GM18502 (cell line): Measurements from ENCODE around the gene IRX2.

Experiments
- ATAC-seq: cut with Tn5 transposase; IDR thresholded peaks from one replicate; pipeline ENCODE4 v1.9.1; 2021; ENCODE audit warnings: mild to moderate bottlenecking; ENCODE audit not compliant: unreplicated experiment, poor library complexity

Gene IRX2

DNA sequence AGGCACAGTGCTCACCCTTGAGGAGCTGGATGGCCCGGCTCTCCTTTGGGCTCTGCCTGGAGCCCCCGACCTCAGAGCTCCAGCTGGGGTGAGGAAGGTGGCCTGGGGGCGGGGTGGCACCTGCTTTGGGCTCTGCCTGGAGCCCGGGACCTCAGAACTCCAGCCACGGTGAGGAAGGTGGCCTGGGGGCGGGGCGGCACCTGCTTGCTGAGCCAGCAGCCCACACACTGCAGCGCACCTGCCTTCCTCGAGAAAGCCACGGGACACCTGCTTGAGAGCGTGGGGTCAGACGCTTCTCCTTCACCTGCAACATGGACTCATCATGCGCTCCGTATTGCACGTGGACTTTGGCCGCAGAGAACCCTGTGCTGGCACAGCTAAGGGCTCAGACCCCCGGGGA, 51.8 kb downstream of the IRX2 start:
- ATAC-seq: no peak

DNA sequence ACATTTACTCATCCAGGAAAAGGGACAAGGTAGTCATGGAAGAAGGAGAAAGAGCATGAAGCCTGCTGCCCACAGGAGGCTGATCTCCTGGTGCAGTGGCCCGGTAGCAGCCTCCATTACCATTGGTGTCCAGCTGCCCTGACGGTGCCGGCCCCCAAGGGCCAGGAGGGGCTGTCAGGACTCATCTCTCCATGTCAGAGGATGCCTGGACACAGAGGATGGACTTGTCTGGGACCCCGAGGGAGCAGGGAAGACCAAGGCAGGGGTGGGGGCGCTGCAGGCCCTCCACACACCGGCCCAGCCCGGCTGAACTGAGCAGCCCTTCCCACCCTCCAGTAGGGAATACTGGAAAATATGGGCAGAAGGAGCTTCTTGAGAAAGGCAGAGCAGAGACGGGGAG, 52.2 kb downstream of the IRX2 start:
- no peak for ATAC-seq

DNA sequence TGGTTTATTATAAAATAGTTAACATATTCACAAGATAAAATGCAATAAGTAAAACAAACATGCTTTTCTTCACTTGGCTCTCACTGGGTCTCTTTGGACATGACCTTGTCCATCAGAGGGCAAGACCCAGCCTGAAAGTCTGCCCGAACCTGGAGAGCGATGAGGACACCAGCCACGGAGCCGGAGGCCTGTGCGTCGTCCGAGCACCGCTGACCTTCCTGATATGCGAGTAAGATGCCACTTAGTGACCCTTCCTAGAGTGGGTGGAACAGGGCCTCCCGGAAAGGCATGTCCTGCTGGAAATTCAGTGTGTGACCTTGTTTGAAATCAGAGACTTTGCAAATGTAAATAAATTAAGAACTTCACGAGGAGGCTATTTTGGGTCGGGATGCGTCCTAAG, 52.9 kb downstream of the IRX2 start:
- no peak for ATAC-seq

DNA sequence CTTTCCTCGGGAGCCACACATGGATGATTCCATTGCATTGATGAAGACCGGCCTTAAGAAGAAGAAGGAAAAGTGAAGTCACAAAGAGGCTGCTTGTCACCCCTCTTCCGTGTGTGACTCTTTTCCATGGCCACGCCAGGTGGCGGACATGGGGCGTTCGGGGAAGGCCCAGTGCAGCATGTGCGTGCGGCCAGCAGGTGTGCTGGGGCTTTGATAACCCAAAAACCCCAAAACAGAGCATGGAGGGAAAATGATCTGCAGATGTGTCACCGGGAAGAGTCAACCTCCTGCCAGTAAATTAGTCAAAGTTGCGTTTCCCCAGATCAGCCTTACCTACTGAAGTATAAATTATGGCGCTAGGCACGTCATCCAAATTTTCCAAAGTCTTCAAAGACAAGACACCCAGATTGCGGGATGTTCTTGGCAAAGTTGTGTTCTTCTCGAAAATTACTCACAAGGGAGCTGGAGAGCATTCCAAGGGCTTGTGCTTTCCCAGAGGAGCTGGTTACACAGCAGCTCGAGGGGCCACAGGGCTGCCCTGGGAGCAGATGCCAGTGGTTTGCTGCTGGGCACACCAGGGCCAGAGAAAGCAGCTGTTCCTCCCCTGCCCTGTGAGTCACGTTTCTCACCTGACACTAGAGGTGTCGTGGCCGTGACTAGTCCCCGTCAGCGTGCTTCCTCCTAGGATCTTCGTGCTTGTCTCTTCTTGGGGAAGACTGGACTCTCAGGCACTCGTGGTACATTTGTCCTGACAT, 53.9 kb downstream of the IRX2 start:
- ATAC-seq: no peak

GRCh38 chr5:2697041-2697440, 54.4 kb downstream of the IRX2 start:
- ATAC-seq: no peak
